NCI-H2227 (cell line): ENCODE measurements around the gene BABAM2.

Experiments used
- DNase-seq: peaks from one replicate; lab custom pipeline; 2025; ENCODE audit not compliant: unreplicated experiment; lab: John Stamatoyannopoulos, UW

The BABAM2 gene

DNA sequence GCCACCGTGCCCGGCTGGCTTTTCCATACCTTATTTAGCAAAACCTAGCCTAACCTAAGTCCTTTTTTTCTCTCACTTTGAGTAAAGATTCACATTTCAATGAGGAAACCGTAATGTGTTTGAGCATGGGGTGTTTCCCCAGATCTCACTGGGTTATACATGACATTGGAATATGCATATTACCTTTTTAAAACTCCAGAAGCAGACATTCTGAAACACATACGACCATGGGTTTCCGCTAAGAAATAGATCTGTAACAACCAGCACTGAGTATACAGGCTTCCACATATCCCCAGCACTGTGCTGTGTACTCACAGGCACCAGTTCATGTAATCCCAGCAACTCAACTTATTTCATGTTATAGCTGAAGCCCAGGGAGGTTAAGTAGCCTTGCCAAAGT is 461.1 kb downstream of the BABAM2 start:
- no peak for DNase-seq

DNA sequence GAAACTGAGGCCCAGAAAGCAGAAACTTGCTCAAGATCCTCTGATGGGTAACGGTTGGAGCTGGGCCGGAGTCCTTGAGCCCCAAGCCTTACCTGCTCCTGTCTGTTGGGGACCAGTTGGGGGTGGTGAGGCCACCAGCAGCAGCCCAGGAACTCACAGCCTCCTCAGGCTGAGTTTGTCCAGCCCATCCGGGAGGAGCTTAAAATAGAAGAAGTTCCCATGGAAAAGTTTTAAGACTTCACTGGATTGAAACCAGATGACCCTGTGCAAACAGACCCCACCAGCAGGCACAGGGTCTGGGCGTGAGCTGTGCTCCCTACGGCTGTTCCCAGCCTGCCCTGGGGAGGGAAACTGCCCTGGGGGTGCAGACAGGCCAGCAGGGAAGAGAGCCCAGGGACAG is 461.6 kb downstream of the BABAM2 start:
- no peak for DNase-seq

DNA sequence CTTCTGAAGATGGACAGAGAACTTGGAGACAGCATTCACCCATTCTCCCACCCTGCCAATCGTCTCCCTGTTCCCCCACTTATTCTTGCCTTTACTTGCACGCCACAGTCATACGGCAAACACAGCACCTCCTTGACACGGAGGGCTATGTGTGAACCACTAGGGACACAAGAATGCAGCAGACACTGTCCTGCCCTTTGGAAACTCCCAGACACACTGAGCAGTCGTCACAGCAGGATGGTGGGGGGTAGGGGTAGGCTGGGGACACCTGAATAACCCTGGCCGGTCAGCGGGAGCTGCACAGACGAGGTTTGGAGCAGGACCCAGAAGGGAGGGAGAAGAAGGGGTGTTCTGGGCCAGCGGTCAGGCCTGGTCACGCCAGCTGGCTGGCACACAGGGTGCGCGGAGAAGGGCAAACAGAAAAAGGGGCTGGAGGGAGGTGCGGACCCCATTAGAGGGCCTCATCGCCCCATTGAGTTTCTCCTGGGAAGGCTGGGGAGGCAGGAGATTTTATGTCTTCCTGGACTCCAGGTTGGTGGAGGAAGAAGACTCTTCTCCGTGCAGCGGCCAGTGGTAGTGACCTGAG is 462.2 kb downstream of the BABAM2 start:
- no peak for DNase-seq

DNA sequence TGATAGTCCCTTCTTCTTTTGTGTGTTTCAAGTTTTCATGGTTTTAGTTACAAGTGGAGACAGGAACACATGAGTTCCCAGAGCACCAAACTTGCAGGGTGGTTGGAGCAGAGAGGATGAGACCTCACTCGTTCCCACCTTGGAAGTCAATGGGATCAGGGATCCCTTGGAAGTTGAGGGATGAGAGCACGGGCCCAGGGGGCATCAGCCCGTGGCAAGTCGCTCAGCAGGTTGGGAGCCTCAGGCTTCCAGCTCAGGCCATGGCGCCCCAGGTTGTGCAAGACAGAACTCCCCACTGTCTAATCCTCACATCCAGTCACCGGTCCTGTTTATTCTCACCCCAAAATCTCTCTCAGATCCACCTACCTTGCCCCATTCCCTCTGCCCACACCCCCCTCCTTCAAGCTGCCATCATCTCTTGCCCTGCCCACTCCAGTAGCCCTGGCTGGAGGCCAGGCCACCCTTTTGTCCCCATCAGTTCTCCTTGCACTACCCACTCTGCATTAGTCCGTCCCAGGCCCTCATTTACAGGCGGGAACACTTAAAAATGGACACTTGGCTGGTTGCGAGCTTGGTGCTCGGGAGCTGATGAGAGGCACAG is 464.5 kb downstream of the BABAM2 start:
- no peak for DNase-seq

DNA sequence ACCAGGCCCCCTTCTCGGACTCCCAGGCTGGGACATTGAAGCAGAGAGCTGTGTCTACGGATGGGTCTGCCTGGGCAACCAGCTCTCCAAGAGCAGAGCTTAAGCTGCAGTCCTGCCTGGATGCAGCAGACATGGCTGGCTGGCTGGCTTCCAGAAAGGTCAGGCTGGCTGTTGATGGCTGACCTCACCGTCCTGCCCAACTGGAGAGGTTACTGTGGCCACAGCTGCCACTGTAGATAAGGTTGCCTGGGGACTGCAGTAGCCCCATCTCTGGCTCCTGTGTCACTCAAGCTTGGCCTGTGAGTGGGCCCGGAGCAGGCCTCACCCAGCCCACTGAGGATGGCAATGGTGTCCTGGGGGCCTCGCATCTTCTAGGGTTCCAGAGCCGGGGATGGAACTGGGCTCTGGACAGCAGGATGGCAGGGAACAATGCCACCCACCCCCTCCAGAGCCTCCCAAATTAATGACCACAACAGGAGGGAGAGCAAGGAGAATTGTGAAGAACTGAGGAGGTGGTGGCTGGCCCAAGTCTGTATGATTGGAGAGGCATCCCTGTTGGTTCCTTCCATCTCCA is 465.1 kb downstream of the BABAM2 start:
- DNase-seq, result no peak

DNA sequence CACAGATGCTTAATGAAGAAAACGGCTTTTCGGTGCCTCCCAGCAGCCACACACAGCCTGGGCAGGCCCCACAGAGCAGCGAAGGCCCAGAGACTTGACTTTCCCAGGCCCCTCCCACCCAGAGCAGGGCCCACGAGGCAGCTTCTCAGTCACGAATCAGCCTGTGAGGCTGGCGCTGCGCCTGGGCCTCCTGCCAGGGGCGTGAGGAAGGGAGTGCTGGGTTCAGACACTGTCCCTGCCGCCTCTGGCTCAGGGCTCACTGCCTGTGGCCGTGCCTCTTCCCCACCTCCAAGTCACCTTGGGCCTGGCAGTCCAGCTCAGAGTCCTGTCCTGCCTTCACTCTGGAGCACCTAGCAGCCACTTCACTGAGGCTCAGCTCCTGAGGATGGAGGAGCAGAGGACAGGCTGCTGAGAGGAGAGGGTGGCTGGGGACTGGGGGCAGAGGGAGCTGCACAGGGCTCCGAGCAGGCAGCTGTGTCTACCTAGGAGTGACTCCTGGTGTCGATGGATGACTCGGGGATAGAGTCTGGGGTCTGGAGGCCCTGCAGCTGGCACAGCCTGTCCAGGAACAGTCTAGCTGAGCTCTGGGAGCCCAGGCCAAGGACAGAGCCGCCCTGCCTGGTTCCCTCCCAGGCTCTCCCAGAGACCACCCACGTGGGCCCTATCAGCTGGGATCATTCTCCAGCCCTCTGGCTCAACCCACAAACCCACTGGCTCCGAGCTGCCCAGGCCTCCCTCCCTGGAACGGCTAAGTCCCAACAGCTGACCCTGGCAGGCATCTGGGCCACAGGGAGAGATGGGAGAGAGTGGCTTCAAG is 465.8 kb downstream of the BABAM2 start:
- no peak for DNase-seq

DNA sequence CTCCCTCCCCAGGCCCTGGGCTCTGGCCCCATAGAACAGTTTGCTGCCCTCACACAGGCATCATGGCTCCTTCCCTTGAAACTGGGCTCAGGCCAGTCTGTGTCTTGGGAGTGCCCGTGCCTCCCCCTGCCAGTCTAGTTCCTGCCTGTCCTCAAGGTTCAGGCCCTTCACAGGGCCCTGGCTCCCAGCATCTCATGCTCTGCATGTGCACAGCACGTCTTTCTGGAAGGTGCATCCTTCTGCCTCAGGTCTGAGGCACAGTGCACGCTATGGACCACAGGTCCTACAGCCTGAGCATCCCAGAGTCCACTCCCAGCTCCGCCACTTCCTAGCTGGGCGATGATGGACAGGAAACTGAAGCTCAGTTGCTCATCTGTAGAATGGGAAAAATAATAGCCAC is 466.5 kb downstream of the BABAM2 start:
- DNase-seq, result no peak

DNA sequence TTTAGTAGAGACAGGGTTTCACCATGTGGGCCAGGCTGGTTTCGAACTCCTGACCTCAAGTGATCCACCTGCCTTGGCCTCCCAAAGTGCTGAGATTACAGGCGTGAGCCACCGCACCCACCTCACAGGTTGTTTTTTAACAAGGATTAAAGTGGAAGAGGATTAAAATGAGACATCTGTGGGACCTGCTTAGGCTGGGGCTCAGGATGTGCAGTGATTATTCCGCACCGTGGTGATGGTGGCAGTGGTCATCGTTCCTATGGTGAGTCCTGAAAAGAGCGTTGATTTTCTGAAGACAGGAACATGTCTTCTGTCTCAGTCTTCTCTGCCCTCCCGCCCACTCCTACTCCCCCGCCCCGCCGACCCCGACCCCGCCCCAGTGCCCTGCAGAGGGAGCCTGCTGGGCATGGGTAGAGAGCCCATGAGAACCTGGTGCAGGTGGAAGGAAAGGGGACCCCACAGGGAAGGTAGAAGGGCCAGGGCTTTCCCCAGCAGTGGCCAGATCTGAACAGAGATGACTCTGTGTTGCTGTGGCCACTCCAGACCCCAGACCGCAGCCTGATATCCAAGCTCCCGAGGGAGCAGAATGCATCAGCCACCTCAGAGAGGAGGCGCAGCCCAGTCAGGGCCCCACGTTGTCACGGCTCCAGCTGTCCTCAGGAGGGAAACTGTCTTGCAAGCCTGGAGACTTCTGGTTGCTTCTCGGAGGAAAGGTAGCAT is 467.6 kb downstream of the BABAM2 start:
- DNase-seq, result no peak

DNA sequence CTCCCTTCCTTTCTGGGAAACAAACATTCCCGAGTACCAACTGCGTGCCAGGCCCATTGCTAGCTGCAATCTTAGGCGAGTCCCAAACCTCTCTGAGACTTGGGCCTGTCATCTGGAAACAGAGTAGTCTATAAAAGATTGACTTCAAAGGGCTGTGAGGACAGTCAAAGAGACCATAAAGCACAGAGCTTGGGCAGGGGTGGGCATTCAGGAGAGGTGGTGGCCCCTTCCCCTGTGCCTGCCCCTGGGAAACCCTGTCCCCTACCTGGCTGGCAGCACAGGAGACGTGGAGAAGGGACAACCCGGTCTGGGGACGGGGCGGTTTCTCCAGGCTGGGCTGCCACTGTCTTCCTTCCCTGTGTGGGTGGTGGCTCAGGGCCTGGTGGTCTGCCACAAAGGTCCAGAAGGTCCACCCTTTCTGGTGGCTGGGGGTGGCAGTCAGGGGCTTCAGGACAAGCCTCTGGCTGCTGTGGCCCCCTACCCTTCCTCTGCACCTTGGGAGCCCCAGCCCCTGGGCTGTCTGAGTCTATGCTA is 468.2 kb downstream of the BABAM2 start:
- DNase-seq, result no peak

DNA sequence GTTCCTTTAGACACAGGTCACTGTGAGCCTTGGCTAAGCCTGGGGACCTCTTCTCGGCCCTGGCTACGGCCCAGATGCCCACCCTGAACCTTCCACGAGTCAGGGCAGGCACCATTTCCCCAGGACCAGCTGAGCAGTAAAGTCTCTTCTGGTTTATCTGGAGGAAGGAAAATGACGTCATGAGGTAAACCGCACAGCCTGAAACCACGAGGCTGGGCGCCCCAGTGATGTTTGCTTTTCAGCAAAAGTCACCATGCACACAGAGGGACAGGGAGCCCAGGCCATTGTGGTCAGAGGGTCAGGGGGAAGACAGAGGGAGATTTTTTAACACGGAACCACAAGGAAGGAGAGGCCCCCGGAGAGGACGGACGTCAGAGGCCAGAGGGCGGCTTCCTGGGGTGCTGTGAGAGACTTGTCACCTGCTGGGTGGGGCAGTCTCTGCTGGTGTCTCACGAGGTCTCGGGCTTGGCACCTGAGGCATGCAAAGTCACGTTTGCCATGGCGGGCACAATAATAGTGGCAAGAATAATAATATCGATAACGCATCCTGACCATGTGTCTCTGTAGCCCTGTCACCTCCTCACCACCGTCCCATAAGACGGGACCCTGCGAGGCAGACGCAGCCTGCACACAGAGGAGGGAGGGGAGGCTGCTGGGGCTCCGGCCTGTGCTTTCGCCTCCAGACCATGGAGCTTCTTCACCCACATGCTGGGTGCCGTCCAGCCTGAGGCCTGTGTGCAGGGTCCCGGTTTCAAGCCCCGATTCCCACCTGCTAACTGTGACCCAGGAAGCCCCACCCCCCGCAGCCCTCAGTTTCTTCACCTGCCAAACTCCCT is 468.9 kb downstream of the BABAM2 start:
- DNase-seq, result no peak

DNA sequence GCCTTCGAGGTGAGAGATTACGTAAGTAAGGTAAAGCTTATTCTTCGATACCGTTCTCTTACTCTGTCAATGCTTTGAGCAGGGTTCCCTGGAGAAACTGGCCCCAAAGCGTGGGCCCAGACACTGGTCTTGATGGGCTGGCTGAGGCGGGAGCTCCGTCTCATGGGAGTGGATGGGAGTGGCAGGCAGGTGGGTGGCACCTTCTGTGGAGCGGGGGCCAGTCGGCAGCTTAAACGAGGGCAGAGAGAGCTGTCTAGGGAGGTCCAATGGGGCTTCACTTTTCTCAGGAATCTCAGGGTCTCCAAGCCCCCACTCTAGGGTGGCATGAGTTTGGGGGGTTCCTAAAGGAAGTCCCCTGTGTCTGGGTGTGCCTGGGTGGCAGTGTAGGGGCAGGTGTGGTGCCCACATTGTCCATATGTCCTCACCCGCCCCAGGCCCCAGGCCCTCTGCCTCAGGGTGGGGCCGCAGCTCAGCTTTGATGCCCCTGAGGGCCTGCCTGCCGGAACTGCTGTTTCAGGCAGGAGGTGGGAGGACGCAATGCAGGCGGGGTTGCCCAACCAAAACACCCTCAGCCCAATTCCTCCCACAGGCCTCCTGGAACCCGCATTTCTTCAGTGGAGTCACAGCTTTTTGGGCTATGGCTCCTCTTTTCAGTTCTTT is 469.7 kb downstream of the BABAM2 start:
- no peak for DNase-seq

DNA sequence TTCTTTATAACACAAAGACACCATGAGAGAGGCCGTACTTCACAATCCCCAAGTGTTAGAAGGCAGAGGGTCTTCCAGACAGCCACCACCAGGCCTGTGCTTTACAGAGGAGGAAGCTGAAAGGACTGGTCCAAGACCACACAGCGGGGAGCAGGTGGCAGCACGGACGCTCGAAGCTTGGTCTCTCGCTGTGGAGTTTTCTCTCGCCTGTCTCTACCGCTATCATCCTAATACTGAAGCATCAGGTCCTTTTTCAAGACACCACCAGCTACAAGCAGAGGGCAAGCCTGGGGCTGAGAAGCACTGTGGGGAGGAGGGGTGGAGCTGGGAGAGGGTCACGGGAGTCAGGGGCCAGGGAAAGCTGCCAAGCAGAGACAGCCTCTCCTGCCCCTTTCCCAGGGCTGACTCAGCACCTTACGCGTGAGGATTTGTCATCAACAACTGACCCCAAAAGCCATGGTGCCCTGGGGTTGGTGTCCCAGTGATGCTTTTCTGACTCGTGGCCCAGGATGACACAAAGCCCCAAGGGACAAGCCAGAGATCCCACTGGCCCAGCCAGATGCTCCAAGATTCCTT is 470.3 kb downstream of the BABAM2 start:
- DNase-seq, result no peak

DNA sequence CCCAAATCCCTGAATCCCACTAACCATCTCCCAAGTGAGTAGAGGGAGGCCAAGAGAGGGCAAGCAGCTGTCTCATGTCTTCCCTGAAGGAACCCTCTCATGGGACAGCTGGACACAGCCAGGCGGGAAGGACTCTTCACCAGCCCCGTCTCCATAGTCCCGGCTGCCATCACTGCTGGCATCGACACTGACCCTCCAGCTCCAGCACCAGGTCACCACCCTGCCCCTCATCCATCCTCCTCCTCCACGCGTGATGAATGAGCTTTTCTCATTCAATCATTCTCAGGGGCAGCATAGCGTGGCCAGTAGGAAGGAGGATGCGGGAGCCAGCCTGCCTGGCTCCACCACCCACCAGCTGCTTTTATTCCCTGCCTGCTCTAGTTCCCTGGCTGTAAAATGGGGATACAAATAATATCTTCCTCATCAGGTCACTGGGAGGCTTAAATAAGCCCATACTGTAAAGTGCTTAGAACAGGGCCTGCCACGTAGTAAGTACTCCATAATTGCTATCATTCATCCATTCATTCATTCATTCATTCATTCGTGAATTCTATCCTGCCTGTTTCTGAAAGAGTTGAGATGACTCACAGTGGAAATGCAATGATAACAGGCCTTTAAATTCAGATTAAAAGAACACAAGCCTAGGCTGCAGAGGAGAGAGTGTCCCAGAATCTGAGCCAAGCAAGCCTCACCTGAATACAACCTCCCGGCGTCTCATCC is 471.6 kb downstream of the BABAM2 start:
- DNase-seq, result no peak

DNA sequence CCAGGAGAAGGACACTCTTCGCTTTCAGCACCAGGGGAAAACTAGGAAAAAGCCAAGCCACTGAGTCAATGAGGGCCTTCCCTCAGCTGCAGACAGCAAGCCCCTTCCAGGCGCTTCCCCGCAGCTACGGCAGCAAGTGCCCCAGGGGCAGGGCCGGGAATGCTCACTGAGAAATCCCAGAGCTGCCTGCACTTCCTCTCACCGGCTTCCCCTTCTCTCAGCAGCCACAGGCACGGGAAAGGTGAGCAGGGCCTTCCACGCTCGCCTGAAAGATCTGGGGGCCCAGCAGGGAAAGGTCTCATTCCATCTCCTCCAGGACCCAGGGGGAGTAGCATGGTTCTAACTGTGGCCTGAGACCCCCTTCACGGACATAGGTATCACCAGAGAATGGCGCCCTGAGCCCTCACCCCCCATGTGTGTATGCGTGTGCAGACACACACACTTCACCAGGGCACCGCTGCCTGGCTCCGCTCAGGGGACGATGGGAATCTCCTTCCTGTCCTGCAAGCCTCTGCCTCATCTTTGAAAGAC is 472.5 kb downstream of the BABAM2 start:
- no peak for DNase-seq

DNA sequence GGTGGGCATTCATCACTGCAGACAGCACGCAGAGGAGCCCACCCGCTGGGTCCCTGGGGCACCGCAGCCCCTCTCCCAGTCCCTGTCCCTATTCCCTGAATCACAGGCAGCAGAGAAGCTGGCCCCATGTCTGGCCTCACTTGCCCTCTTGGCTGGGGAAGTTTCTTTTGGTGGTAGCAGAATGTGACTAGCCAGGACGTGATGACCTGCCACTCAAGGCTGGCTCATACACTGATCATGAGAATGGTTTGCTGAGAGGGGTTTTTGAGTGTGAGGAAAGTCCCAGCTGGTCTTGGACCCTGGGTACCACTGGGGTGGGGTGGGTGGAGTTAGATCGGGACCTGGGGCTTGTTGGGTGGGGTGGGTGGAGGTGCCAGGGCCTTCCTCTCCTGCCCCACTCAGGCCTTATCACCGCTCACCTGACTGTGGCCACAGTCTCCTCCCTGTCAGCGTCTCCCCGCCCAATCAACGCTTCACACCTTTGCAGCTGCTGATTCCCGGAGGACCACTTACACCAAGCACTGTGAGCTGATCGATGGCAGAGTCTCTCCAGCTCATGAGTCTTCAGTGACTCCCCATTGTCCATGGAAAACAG is 473.3 kb downstream of the BABAM2 start:
- no peak for DNase-seq

DNA sequence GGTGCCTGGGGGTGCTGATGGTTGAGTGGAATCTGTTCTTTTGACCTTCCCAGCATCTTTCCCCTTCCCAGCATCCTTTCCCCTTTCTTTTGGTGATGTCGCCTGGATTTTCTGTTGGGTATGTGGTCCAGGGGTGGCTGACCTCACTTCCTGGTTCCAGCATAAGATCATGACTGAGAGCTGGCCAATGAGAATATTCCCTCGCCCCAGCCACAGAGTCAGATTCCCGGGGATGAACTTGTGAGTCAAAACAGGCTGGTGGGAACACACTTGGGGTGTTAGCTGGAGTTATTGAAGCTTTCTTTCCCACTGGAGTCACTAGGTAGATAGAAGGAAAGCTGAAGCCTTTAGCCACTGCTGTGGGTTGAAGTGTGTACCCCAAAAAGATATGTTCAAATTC is 474.1 kb downstream of the BABAM2 start:
- no peak for DNase-seq

DNA sequence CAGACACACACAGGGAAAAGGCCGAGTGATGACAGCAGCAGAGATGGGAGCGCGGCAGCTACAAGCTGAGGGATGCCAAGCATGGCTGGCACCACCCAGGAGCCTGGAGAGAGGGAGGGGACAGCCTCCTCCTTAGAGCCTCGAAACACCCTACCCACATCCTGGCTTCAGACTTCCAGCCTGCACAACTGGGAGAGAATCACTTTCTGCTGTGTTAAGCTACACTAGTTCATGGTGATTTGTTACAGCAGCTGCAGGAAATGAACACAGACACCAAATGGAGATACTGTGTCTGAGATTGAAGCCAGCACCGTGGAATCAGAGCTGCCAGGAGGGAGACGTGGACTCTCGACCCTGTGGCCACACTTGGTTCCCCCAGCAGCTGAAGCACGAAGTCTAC is 474.6 kb downstream of the BABAM2 start:
- no peak for DNase-seq

DNA sequence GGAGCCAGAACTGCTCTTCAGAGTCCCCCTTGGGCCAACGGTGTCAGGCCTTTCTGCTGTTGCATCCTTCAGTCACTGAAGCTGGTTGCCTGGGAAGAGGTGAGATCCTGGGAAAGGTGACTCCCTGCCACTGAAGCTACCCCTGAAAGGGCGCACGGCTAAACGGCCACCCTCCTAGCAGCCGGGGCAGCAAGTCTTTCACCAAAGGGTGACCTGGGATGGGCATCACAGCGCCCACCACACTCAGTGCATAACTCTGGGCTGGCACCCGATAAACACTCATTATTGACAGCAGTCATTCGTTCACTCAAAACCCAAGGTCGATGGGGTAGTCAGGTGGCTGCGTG is 475.6 kb downstream of the BABAM2 start:
- DNase-seq, result no peak
